AG04449 (cell line): Measurements from ENCODE around the gene SORL1-AS1.

Source experiments
- CTCF ChIA-PET: fragments of 350-600 bp; formaldehyde crosslinking; extraction: SDS; loops from one replicate; lab custom pipeline; 2021; ENCODE audit warnings: antibody characterized with exemption; lab: Yijun Ruan, JAX
- POLR2A ChIA-PET: fragments of 400-600, 350-600 bp; formaldehyde crosslinking; extraction: SDS; loops from one replicate; lab custom pipeline; 2020; ENCODE audit warnings: antibody characterized with exemption, inconsistent platforms; lab: Yijun Ruan, JAX
- DNase-seq: peaks from one replicate; pipeline ENCODE4 v3.0.0-alpha.2; 2010; ENCODE audit warnings: low read depth, low spot score
- H3K4me3 ChIP-seq: 2 replicates; pipeline ENCODE4 v1.5.1; 2011; ENCODE audit warnings: low read depth, mild to moderate bottlenecking, control low read depth, low read length
- TF ChIP-seq, protein P1 (sequence below): IDR thresholded peaks from one replicate; pipeline ENCODE4 v1.5.1; 2011; ENCODE audit warnings: mild to moderate bottlenecking, moderate library complexity, low read length, control low read depth, inconsistent platforms; ENCODE audit not compliant: insufficient read depth; ENCODE audit errors: missing control alignments

SORL1-AS1 gene

DNA sequence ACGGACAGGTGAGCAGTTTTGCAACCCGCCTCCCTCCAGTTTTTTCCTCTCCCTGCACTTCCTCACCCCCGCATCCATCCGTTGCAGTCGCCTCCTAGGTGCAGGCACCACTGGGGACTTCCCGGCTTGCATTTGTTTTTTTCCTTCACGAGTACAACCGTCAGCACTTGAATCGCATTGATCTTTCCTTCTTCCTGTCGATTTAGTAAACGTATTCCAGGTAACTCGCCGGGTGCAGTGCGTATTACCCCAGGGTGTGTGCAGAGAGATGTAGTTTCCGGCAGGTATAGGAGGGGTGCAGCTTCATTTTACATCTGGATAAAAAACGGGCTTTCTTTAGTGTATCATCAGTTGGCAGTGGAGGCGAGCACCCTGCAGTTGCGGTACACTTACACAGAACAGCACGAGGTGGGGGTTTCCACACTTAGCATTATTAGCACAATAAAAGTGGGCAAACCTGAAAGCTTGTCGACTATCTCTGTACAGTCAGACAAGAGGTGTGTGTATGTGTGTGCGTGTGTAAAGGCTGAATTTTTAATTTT, at the start of gene SORL1-AS1:
Gene SORL1-AS1, minus strand, starts transcription at position 359 of the 542 bp plus-strand sequence.
- ChIA-PET CTCF (interaction anchor here (0.7 to 1.8 kb wide), 7 partner anchors 10 to 258 kb away, joined by 3 to 6 read pairs (median 4); no protein-coding TSS in a partner anchor), POLR2A (no interaction called here)
- TF ChIP-seq, protein P1, sequence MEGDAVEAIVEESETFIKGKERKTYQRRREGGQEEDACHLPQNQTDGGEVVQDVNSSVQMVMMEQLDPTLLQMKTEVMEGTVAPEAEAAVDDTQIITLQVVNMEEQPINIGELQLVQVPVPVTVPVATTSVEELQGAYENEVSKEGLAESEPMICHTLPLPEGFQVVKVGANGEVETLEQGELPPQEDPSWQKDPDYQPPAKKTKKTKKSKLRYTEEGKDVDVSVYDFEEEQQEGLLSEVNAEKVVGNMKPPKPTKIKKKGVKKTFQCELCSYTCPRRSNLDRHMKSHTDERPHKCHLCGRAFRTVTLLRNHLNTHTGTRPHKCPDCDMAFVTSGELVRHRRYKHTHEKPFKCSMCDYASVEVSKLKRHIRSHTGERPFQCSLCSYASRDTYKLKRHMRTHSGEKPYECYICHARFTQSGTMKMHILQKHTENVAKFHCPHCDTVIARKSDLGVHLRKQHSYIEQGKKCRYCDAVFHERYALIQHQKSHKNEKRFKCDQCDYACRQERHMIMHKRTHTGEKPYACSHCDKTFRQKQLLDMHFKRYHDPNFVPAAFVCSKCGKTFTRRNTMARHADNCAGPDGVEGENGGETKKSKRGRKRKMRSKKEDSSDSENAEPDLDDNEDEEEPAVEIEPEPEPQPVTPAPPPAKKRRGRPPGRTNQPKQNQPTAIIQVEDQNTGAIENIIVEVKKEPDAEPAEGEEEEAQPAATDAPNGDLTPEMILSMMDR: no peak
- DNase-seq: no peak
- H3K4me3 ChIP-seq: peak within 1 kb of the TSS; percentile 66

DNA sequence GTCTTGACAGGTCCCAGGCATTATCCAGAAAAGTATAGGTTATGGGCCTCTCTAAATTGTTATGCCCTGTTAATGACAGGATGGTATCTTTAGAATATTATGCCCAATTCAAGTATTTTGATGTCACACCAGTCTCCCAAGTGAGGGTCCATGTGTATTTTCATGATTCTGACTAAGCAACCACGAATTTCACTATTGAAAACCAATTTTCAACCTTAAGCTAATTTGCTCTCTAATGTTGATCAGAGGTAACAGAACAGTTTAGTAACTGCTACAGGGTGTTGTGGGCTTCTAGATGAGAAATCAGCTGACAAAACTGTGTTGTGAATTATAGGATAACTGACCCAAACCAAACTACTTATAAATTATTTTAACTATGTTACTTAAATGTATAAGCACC, 48.0 kb upstream of the SORL1-AS1 start:
- H3K4me3 ChIP-seq: no peak overlapping the region
- ChIA-PET POLR2A (no interaction called here), CTCF (no interaction called here)
- TF ChIP-seq, protein P1: no peak
- DNase-seq: no peak

GRCh38 chr11:121500275-121500674, 47.5 kb upstream of the SORL1-AS1 start:
- ChIA-PET POLR2A (no interaction called here), CTCF (no interaction called here)
- no peak for DNase-seq
- TF ChIP-seq, protein P1: no peak
- H3K4me3 ChIP-seq: no peak overlapping the region

- ChIA-PET CTCF (no interaction called here), POLR2A (no interaction called here)
- TF ChIP-seq, protein P1: no peak
- H3K4me3 ChIP-seq: no peak overlapping the region
- DNase-seq: no peak
Observed at GRCh38 chr11:121499405-121499804, 46.6 kb upstream of the SORL1-AS1 start.

DNA sequence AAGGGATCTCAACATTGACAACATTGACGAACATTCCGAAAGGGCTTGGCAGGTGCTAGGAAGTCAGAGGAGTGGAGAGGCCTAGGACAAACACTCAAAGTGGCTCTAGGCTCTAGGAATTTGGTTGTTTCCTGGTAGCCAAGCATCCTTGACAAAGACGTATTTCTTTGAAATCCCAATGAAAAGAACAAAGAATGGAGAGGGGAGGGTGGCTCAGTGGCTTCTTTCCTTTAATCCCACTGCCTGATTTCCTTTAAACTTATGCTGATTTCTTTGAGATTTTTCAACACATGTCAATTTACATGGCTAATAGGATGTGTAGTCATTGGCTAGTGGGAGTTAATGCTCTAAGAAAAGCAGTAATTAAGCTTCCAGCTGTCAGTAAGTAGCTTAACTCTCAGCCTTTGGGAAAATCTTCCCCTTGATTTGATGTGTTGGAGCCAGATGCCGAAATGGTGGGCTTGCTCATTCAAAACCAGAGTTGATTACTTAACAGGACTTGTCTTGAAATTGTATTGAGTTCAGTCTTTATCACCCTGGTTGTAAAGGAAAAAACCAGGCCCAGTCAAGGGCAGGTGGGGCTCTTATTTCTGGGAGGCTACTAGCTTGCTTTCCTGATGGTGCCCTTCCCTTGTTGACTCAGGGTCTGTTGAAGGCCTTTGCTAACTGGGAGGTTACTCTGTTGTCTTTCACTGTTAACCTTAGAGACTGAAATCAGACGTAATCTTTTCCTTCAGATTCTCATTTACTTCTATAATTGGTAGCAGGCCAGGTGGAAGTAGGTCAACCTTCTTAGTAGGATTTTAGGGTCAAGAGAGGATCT, 44.6 kb upstream of the SORL1-AS1 start:
- no peak for DNase-seq
- POLR2A ChIA-PET: no interaction called here
- CTCF ChIA-PET: no interaction called here
- no peak overlapping the region for H3K4me3 ChIP-seq
- TF ChIP-seq, protein P1: no peak

- no peak for DNase-seq
- TF ChIP-seq, protein P1: no peak
- no peak overlapping the region for H3K4me3 ChIP-seq
- POLR2A ChIA-PET: no interaction called here
- CTCF ChIA-PET: no interaction called here
Observed at GRCh38 chr11:121494355-121495099, 41.8 kb upstream of the SORL1-AS1 start.
